NT2/D1 (cell line): ENCODE results near the gene KIF2A.

Source experiments
- SUZ12 ChIP-seq: IDR thresholded peaks from 2 replicates; pipeline ENCODE4 v1.6.1; 2011; ENCODE audit not compliant: insufficient read length, insufficient read depth; ENCODE audit errors: extremely low read depth
- YY1 ChIP-seq: IDR thresholded peaks from 2 replicates; pipeline ENCODE4 v1.6.1; 2011; ENCODE audit not compliant: insufficient read length, insufficient read depth

DNA sequence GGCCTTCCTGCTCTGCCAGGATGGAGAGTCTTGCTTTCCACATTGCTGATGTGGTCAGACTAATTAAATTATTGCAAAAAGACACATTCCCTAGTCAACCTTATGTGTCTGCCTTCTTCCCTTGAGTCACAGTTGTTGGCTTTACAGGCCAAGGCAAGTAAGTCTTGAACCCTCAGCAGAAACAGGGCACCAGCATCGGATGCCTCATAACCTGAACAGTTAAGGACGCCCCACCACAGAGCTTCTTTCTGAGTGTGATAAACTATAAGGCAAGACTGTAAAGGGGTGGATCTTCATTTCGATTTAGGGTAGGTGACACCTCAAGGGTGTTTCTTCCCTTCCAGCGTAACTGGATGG, 670 bp upstream of the KIF2A start:
- no peak for TF ChIP-seq YY1
- no peak for TF ChIP-seq SUZ12
